Liver (tissue), 9 donors: ENCODE measurements around the gene OSBPL9. TPM values are rescaled to one million over a fixed set of nuclear protein-coding genes. Genes with fewer than 3 reads are reported as not detected.

Experiments used
- DNase-seq: peaks from one replicate; pipeline ENCODE4 v3.0.0-alpha.2; 2017; ENCODE audit warnings: low spot score
- H3K27ac ChIP-seq, 2 donors: one replicate each; pipeline ENCODE4 v1.7.0; 2013; ENCODE audit warnings: inconsistent platforms in 2 of 2, low read length in 2 of 2, control low read depth in 1 of 2, low read depth in 1 of 2, mild to moderate bottlenecking in 1 of 2
- H3K27me3 ChIP-seq, 4 donors: one replicate each; pipeline versions ENCODE4 v1.6.1 to v1.7.0; 2013; ENCODE audit warnings: low read length in 3 of 4, inconsistent platforms in 1 of 4, mild to moderate bottlenecking in 1 of 4, moderate library complexity in 1 of 4; ENCODE audit not compliant: control insufficient read depth in 4 of 4, insufficient read depth in 4 of 4
- H3K36me3 ChIP-seq, 4 donors: one replicate each; pipeline versions ENCODE4 v1.6.1 to v1.7.0; 2013; ENCODE audit warnings: low read length in 3 of 4, mild to moderate bottlenecking in 3 of 4, low read depth in 1 of 4, moderate library complexity in 1 of 4; ENCODE audit not compliant: control insufficient read depth in 4 of 4, insufficient read depth in 3 of 4
- H3K4me1 ChIP-seq, 4 donors: one replicate each; pipeline versions ENCODE4 v1.6.1 to v1.7.0; 2013; ENCODE audit warnings: low read length in 3 of 4, mild to moderate bottlenecking in 3 of 4, moderate library complexity in 1 of 4; ENCODE audit not compliant: control insufficient read depth in 4 of 4, insufficient read depth in 4 of 4
- H3K4me3 ChIP-seq, 3 donors: one replicate each; pipeline versions ENCODE4 v1.6.1 to v1.7.0; 2013; ENCODE audit warnings: low read length in 3 of 3, control low read depth in 1 of 3, low read depth in 1 of 3, mild to moderate bottlenecking in 1 of 3
- H3K9ac ChIP-seq, 2 donors: one replicate each; pipeline ENCODE4 v1.7.0; 2013; ENCODE audit warnings: low read length in 2 of 2, mild to moderate bottlenecking in 2 of 2, moderate library complexity in 2 of 2, control low read depth in 1 of 2, low read depth in 1 of 2
- H3K9me3 ChIP-seq, 4 donors: one replicate each; pipeline versions ENCODE4 v1.6.1 to v1.7.0; 2013; ENCODE audit warnings: low read length in 3 of 4; ENCODE audit not compliant: control insufficient read depth in 4 of 4
- ATF3 ChIP-seq: IDR thresholded peaks from 2 replicates; pipeline ENCODE4 v1.6.1; 2016; ENCODE audit warnings: antibody characterized with exemption
- EGR1 ChIP-seq, 2 donors: IDR thresholded peaks; 2 replicates each; pipeline ENCODE4 v1.6.1; 2016 to 2018; ENCODE audit warnings: antibody characterized with exemption in 2 of 2, low read depth in 2 of 2
- FOXA1 ChIP-seq: IDR thresholded peaks from 2 replicates; pipeline ENCODE4 v1.6.1; 2016; ENCODE audit warnings: antibody characterized with exemption
- FOXA2 ChIP-seq: IDR thresholded peaks from 2 replicates; pipeline ENCODE4 v1.6.1; 2016; ENCODE audit warnings: antibody characterized with exemption
- GABPA ChIP-seq, 2 donors: IDR thresholded peaks in 1 of 2; conservative IDR thresholded peaks in 1 of 2; 2 replicates each; pipeline ENCODE4 v1.6.1; 2016; ENCODE audit warnings: antibody characterized with exemption in 2 of 2, mild to moderate bottlenecking in 1 of 2, moderate library complexity in 1 of 2
- HNF4A ChIP-seq, 2 donors: conservative IDR thresholded peaks; 2 replicates each; pipeline ENCODE4 v1.6.1; 2016; ENCODE audit warnings: antibody characterized with exemption in 2 of 2, mild to moderate bottlenecking in 2 of 2
- HNF4G ChIP-seq: IDR thresholded peaks from 2 replicates; pipeline ENCODE4 v1.6.1; 2016; ENCODE audit warnings: antibody characterized with exemption
- JUND ChIP-seq, 2 donors: IDR thresholded peaks; 2 replicates each; pipeline ENCODE4 v1.6.1; 2016; ENCODE audit warnings: antibody characterized with exemption in 2 of 2
- MAX ChIP-seq: IDR thresholded peaks from 2 replicates; pipeline ENCODE4 v1.6.1; 2016; ENCODE audit warnings: antibody characterized with exemption
- NR2F2 ChIP-seq: IDR thresholded peaks from 2 replicates; pipeline ENCODE4 v1.6.1; 2016; ENCODE audit warnings: antibody characterized with exemption
- RXRA ChIP-seq, 2 donors: IDR thresholded peaks; 2 replicates each; pipeline ENCODE4 v1.6.1; 2017 to 2018; ENCODE audit warnings: antibody characterized with exemption in 2 of 2, mild to moderate bottlenecking in 1 of 2
- SP1 ChIP-seq: IDR thresholded peaks from 2 replicates; pipeline ENCODE4 v1.6.1; 2018; ENCODE audit warnings: antibody characterized with exemption, mild to moderate bottlenecking
- TAF1 ChIP-seq: conservative IDR thresholded peaks from 2 replicates; pipeline ENCODE4 v1.6.1; 2016; ENCODE audit warnings: antibody characterized with exemption, mild to moderate bottlenecking
- YY1 ChIP-seq: IDR thresholded peaks from 2 replicates; pipeline ENCODE4 v1.6.1; 2016; ENCODE audit warnings: antibody characterized with exemption, mild to moderate bottlenecking
- ZBTB33 ChIP-seq: IDR thresholded peaks from 2 replicates; pipeline ENCODE4 v1.6.1; 2016; ENCODE audit warnings: antibody characterized with exemption
- WGBS: extraction: QIAGEN DNeasy Blood & Tissue Kit; methylation state at CpG from one replicate; pipeline ENCODE4 v1.1.7; 2013; 5-methylcytosine and 5-hydroxymethylcytosine counted together
- polyA plus RNA-seq, 2 donors: library from polyadenylated mRNA; stranded (reverse) in 1 of 2; unstranded in 1 of 2; fragments of 200-250 nt in 1 of 2; fragments of >200 nt in 1 of 2; fragmentation: Nextera tagmentation in 1 of 2; extraction: Ambion mirVana in 1 of 2; gene quantifications; one replicate each; pipeline versions ENCODE4 v1.2.1 to v1.2.3, GENCODE V29; 2013 to 2015
- total RNA-seq, 2 donors: library from RNA; depleted of rRNA; stranded (reverse); fragments of >200 nt; gene quantifications; one replicate each; pipeline ENCODE4 v1.2.3, GENCODE V29; 2014
- TF ChIP-seq, protein P1 (sequence below): fragments of 150-350 bp; IDR thresholded peaks from 2 replicates; pipeline ENCODE4 v1.5.1; 2017; ENCODE audit warnings: improper control_type of control experiment, low read depth, low read length; ENCODE audit not compliant: missing input control
- donor health status: healthy.
- donor health status: healthy.
- donor health status: healthy.
- donor health status: healthy.
- donor health status: healthy.

OSBPL9 gene
- total and polyA plus RNA-seq, 4 donors = 52.1 to 129 (median 60.4) TPM

- 96% methylated on average over 4 of the region's 4 CpGs for WGBS
- DNase-seq = no peak
- H3K4me1 ChIP-seq = peaks cover 0 to 4% (median 3%) of the 10 kb centered on the region in 4 donors
- no peak overlapping the region for H3K4me3 ChIP-seq
- TF ChIP-seq HNF4A (conservative IDR thresholded peaks at IDR 0.05) (no peak), TAF1 (no peak), HNF4G (no peak), NR2F2 (no peak), ZBTB33 (no peak), RXRA (IDR thresholded peaks at IDR 0.05) (no peak), ATF3 (no peak), EGR1 (IDR thresholded peaks at IDR 0.05; ENCODE audit: low read depth in 2 of 2) (no peak)
- TF ChIP-seq, protein P1, sequence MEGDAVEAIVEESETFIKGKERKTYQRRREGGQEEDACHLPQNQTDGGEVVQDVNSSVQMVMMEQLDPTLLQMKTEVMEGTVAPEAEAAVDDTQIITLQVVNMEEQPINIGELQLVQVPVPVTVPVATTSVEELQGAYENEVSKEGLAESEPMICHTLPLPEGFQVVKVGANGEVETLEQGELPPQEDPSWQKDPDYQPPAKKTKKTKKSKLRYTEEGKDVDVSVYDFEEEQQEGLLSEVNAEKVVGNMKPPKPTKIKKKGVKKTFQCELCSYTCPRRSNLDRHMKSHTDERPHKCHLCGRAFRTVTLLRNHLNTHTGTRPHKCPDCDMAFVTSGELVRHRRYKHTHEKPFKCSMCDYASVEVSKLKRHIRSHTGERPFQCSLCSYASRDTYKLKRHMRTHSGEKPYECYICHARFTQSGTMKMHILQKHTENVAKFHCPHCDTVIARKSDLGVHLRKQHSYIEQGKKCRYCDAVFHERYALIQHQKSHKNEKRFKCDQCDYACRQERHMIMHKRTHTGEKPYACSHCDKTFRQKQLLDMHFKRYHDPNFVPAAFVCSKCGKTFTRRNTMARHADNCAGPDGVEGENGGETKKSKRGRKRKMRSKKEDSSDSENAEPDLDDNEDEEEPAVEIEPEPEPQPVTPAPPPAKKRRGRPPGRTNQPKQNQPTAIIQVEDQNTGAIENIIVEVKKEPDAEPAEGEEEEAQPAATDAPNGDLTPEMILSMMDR = no peak
- H3K27me3 ChIP-seq = no peaks in the 10 kb centered on the region
- no peaks in the 10 kb centered on the region for H3K9me3 ChIP-seq
- H3K27ac ChIP-seq = no peak overlapping the region
- no peak overlapping the region for H3K9ac ChIP-seq
- no peaks in the 10 kb centered on the region for H3K36me3 ChIP-seq
These were observed 13.0 kb downstream of the OSBPL9 start for GRCh38 chr1:51629918-51630317.

DNA sequence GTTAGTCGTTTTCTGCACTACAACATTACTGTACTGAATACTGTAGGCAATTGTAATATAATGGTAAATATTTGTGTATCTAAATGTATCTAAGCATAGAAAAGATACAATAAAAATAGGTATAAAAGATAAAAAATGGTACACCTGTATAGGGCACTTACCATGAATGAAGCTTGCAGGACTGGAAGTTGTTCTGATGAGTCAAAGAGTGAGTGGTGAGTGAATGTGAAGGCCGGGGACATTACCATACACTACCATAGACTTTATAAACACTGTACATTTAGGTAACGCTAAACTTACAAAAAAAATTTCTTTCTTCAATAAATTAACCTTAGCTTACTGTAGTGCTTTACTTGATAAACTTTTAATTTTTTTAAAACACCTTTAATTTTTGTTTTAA, 13.5 kb downstream of the OSBPL9 start:
- Histone ChIP-seq H3K27me3 (no peaks in the 10 kb centered on the region), H3K36me3 (no peaks in the 10 kb centered on the region), H3K9ac (no peak overlapping the region), H3K9me3 (no peaks in the 10 kb centered on the region), H3K4me1 (peaks cover 3 to 7% (median 4%) of the 10 kb centered on the region in 4 donors), H3K27ac (no peak overlapping the region), H3K4me3 (no peak overlapping the region)
- WGBS = 97% methylated on average over 3 of the region's 3 CpGs
- TF ChIP-seq, protein P1 = no peak
- no peak for TF ChIP-seq NR2F2
- no peak for TF ChIP-seq HNF4G
- TF ChIP-seq FOXA1 = no peak
- TF ChIP-seq ATF3 = no peak
- no peak for TF ChIP-seq YY1
- no peak for TF ChIP-seq MAX
- no peak for TF ChIP-seq TAF1
- no peak for TF ChIP-seq GABPA (IDR thresholded peaks at IDR 0.05 in 1 of 2, conservative IDR thresholded peaks at IDR 0.05 in 1 of 2)
- no peak for TF ChIP-seq RXRA (IDR thresholded peaks at IDR 0.05)
- no peak for TF ChIP-seq FOXA2
- no peak for TF ChIP-seq JUND (IDR thresholded peaks at IDR 0.05)
- no peak for TF ChIP-seq ZBTB33
- TF ChIP-seq SP1 = no peak
- DNase-seq = no peak
